GM10266 (cell line): ENCODE measurements around the gene CX3CL1.

Source experiments
- DNase-seq: peaks from one replicate; pipeline ENCODE4 v3.0.0; 2012; ENCODE audit errors: extremely low spot score
- CTCF ChIP-seq: IDR thresholded peaks from 2 replicates; pipeline ENCODE4 v1.5.1; 2012; ENCODE audit warnings: mild to moderate bottlenecking, low read depth; ENCODE audit not compliant: control insufficient read depth, insufficient read depth; ENCODE audit errors: missing control alignments

The CX3CL1 gene

GRCh38 chr16:57348327-57348726, 24.0 kb upstream of the CX3CL1 start:
- TF ChIP-seq CTCF = no peak
- no peak for DNase-seq

- TF ChIP-seq CTCF = no peak
- peak; percentile 77 for DNase-seq
Observed at GRCh38 chr16:57349212-57350031, 22.9 kb upstream of the CX3CL1 start.

GRCh38 chr16:57352636-57353047, 19.6 kb upstream of the CX3CL1 start:
- TF ChIP-seq CTCF = no peak
- no peak for DNase-seq

GRCh38 chr16:57354311-57354710, 18.0 kb upstream of the CX3CL1 start:
- TF ChIP-seq CTCF = no peak
- DNase-seq = no peak

GRCh38 chr16:57355898-57356414, 16.3 kb upstream of the CX3CL1 start:
- no peak for DNase-seq
- TF ChIP-seq CTCF = no peak

- no peak for DNase-seq
- TF ChIP-seq CTCF = no peak
Observed at GRCh38 chr16:57356547-57356946, 15.7 kb upstream of the CX3CL1 start.
